BLaER1 (cell line): Measurements from ENCODE around the gene GSK3B.
"Not testable (repeated sequence)": the region's sequence is repeated elsewhere in the genome, so short reads cannot be mapped to it uniquely, and the experiment has no call there.

Source experiments
- H3K27ac ChIP-seq: shearing (Covaris generic); formaldehyde crosslinking; 2 replicates; pipeline ENCODE4 v1.8.1; 2022
- H3K27me3 ChIP-seq: shearing (Covaris generic); formaldehyde crosslinking; 2 replicates; pipeline ENCODE4 v1.8.1; 2022
- H3K36me3 ChIP-seq: shearing (Covaris generic); formaldehyde crosslinking; 2 replicates; pipeline ENCODE4 v1.8.1; 2022
- H3K4me1 ChIP-seq: shearing (Covaris generic); formaldehyde crosslinking; 2 replicates; pipeline ENCODE4 v1.8.1; 2022
- H3K4me2 ChIP-seq: shearing (Covaris generic); formaldehyde crosslinking; 2 replicates; pipeline ENCODE4 v1.8.1; 2022
- H3K4me3 ChIP-seq: shearing (Covaris generic); formaldehyde crosslinking; 2 replicates; pipeline ENCODE4 v1.8.1; 2022
- H3K9ac ChIP-seq: shearing (Covaris generic); formaldehyde crosslinking; 2 replicates; pipeline ENCODE4 v1.8.1; 2022
- H3K9me3 ChIP-seq: shearing (Covaris generic); formaldehyde crosslinking; 2 replicates; pipeline ENCODE4 v1.8.1; 2022
- H4K20me1 ChIP-seq: shearing (Covaris generic); formaldehyde crosslinking; 2 replicates; pipeline ENCODE4 v1.8.1; 2022
- Cebpa-rat ChIP-seq: shearing (Covaris generic); IDR thresholded peaks from 2 replicates; pipeline ENCODE4 v1.8.1; 2022

GSK3B gene

DNA sequence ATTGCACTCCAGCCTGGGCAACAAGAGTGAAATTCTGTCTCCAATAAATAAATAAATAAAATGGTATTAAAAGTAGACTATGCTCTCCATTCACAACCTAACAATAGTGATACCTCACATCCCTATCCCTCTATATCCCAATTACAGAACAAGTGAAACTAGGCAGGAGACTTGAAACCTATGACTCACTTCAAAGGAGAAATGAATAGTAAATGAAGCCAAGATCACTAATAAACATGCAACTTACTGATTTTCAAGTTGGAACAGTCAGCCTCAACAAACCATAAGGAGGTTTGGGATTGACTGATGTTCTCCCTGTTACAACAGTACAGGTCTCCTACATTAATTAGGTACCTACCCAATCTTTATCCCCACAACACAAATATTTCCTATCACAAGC lies 103.4 kb downstream of the GSK3B start:
- H3K4me1 ChIP-seq, result no peaks in the 10 kb centered on the region
- H3K9me3 ChIP-seq, result peaks cover 9% of the 10 kb centered on the region
- H3K36me3 ChIP-seq, result no peaks in the 10 kb centered on the region
- H4K20me1 ChIP-seq, result peaks cover 9% of the 10 kb centered on the region; the same call in 1 of the 2 replicates
- H3K27me3 ChIP-seq, result no peaks in the 10 kb centered on the region
- H3K27ac ChIP-seq, result no peak overlapping the region
- H3K9ac ChIP-seq, result no peak overlapping the region
- H3K4me3 ChIP-seq, result no peak overlapping the region
- H3K4me2 ChIP-seq, result no peak overlapping the region
- no peak for TF ChIP-seq Cebpa-rat

DNA sequence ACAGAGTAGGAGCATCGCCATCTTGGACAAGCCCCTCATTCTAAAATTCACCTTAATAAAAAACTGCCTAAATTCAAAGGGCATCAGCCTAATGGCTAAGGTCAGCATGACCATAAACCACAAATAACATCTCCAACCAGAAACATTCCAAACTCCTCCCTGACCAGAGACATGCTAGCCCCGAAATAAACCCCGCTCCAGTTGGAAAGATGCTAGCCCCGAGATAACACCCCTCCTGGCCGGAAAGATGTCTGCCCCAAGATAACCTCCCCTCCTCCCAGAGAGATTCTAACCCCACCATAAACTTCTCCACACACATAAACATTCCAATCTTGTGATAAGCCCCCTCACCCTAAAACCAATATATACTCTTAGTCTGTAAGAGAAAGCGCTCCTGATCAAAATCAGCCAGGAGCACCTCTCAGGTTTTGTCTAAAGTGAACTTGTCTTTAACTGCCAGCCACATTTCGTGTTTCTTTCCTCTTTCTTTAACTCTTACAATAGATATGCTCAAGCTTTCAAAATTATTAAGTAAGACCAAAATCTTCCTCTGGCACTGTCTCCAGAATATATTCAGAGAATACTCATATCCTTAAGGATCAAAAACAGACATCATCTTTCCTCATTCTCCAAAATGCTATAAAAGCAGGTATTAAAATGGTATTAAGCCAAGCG lies 104.1 kb downstream of the GSK3B start:
- H3K27me3 ChIP-seq, result no peaks in the 10 kb centered on the region
- no peak overlapping the region for H3K9ac ChIP-seq
- H3K36me3 ChIP-seq, result no peaks in the 10 kb centered on the region
- no peaks in the 10 kb centered on the region for H3K4me1 ChIP-seq
- H3K4me3 ChIP-seq, result no peak overlapping the region
- H3K27ac ChIP-seq, result no peak overlapping the region
- no peak for TF ChIP-seq Cebpa-rat
- no peak overlapping the region for H3K4me2 ChIP-seq
- peaks cover 9% of the 10 kb centered on the region; the same call in 1 of the 2 replicates for H4K20me1 ChIP-seq
- peaks cover 16% of the 10 kb centered on the region for H3K9me3 ChIP-seq

DNA sequence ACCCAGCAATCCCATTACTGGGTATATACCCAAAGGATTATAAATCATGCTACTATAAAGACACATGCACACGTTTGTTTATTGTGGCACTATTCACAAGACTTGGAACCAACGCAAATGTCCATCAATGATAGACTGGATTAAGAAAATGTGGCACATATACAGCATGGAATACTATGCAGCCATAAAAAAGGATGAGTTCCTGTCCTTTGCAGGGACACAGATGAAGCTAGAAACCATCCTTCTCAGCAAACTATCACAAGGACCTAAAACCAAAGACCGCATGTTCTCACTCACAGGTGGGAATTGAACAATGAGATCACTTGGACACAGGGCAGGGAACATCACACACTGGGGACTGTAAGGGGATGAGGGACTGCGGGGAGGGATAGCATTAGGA lies 107.4 kb downstream of the GSK3B start:
- H3K36me3 ChIP-seq, H3K27me3 ChIP-seq, H3K4me1 ChIP-seq, H4K20me1 ChIP-seq, H3K4me3 ChIP-seq, H3K4me2 ChIP-seq, H3K9ac ChIP-seq, H3K27ac ChIP-seq: not testable (repeated sequence)
- H3K9me3 ChIP-seq, result peaks cover 27% of the 10 kb centered on the region

DNA sequence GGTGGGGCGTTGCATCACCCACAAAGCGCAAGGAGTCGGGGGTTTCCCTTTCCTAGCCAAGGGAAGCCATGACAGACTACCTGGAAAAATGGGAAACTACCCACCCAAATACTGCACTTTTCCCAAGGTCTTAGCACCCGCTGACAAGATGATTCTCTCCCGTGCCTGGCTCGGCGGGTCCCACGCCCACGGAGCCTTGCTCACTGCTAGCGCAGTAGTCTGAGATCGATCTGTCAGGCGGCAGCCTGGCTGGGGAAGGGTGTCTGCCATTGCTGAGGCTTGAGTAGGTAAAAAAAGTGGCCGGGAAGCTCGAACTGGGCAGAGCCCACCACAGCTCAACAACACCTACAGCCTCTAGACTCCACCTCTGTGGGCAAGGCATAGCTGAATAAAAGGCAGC lies 112.9 kb downstream of the GSK3B start:
- H3K9ac ChIP-seq, result no peak overlapping the region
- no peaks in the 10 kb centered on the region for H4K20me1 ChIP-seq
- H3K4me2 ChIP-seq, result no peak overlapping the region
- peaks cover 26% of the 10 kb centered on the region for H3K9me3 ChIP-seq
- TF ChIP-seq Cebpa-rat, result no peak
- no peak overlapping the region for H3K4me3 ChIP-seq
- no peaks in the 10 kb centered on the region for H3K4me1 ChIP-seq
- peaks cover 9% of the 10 kb centered on the region; the same call in 1 of the 2 replicates for H3K36me3 ChIP-seq
- H3K27ac ChIP-seq, result no peak overlapping the region
- no peaks in the 10 kb centered on the region for H3K27me3 ChIP-seq

DNA sequence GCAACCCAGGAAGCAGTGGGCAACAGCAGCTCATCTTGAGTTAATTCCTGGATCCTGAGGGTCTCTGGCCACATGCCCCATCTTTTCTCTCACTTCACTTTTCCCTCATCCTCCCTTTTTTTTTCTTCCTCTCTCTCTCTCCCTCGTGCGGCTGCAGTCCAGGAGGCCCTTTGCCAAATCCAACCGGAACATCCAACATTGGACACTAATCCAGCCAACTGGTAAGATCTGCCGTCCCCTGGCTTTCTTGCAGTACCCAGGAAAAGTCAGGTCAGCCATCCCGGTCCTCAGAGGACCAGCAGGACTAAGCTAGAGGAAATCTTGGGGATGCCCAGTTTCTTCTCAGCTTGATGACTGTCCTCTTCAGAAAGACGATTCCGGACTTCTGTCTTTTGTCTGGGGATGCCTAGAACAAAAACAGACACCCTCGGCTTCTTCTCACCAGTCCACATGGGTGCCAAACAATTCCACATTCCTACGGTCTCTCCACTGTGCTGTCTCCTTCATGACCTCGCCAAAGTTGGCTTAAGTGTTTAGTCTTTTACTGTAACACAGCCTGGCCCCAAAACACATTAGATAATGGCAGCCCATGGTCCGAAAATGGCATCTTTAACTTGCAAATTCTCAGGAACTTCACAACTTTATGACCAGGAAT lies 115.6 kb downstream of the GSK3B start:
- Histone ChIP-seq H3K4me1 (no peaks in the 10 kb centered on the region), H3K4me2 (no peak overlapping the region), H4K20me1 (no peaks in the 10 kb centered on the region), H3K4me3 (no peak overlapping the region), H3K9me3 (peaks cover 11% of the 10 kb centered on the region; the same call in 1 of the 2 replicates), H3K27me3 (no peaks in the 10 kb centered on the region), H3K36me3 (peaks cover 9% of the 10 kb centered on the region; the same call in 1 of the 2 replicates), H3K9ac (no peak overlapping the region), H3K27ac (no peak overlapping the region)
- no peak for TF ChIP-seq Cebpa-rat

DNA sequence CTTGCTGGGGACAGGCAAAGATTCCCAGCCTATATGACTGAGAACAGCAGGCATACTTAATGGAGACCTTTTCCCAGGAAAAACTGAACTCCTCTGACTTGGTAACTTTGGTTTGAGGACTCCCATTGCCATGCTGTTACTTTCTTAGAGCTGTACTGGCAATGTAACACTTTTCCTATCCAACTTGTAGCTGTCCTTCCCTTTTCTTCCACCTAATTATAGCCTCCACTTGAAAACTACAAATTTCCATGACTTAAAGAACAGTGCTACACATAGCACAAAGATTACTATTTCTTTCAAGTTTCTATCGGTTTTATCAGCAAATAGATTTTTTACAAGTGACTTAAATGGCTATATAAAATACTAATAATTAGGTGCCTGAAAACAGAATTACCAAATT lies 116.9 kb downstream of the GSK3B start:
- peaks cover 9% of the 10 kb centered on the region; the same call in 1 of the 2 replicates for H3K36me3 ChIP-seq
- no peak for TF ChIP-seq Cebpa-rat
- no peak overlapping the region for H3K4me2 ChIP-seq
- no peak overlapping the region for H3K27ac ChIP-seq
- H4K20me1 ChIP-seq, result no peaks in the 10 kb centered on the region
- H3K9ac ChIP-seq, result no peak overlapping the region
- peaks cover 13% of the 10 kb centered on the region; the same call in 1 of the 2 replicates for H3K9me3 ChIP-seq
- H3K4me3 ChIP-seq, result no peak overlapping the region
- no peaks in the 10 kb centered on the region for H3K4me1 ChIP-seq
- no peaks in the 10 kb centered on the region for H3K27me3 ChIP-seq

DNA sequence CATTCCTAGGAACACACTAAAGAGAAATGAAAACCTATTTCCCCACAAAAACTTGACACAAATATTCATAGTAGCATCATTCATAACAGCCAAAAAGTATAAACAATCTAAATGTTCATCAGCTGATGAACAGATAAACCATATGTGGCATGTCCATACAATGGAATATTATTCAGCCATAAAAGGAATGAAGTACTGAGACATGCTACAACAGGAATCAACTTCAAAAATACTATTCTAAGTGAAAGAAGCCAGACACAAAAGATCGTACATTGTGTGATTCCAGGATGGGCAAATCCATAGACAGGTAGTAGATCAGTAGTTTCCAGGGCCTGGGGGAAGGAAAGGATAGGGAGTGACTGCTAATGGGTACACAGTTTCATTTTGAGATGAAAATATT lies 118.0 kb downstream of the GSK3B start:
- Histone ChIP-seq H4K20me1 (no peaks in the 10 kb centered on the region), H3K27ac (no peak overlapping the region)

DNA sequence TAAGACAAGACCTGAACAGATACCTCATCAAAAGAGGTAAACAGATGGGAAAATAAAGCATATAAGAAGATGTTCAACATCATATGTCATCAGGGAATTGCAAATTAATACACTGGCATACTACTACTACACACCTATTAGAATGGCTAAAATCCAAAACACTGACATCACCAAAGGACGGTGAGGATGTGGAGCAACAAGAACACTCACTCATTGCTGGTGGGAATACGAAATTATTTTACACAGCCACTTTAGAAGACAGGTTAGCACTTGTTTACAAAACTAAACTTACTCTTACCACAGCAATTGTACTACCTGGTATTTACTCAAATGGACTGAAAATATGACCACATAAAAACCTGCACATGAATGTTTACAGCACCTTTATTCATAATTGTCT lies 119.6 kb downstream of the GSK3B start:
- no peaks in the 10 kb centered on the region for H3K36me3 ChIP-seq
- H3K4me1 ChIP-seq, result no peaks in the 10 kb centered on the region
- H3K27ac ChIP-seq, result no peak overlapping the region
- H3K9ac ChIP-seq, result no peak overlapping the region
- H3K9me3 ChIP-seq, result 0 out of 2 replicates have a peak, but pooled peaks cover 3% of the 10 kb centered on the region
- H4K20me1 ChIP-seq, result no peaks in the 10 kb centered on the region
- no peak overlapping the region for H3K4me3 ChIP-seq
- H3K4me2 ChIP-seq, result no peak overlapping the region
- TF ChIP-seq Cebpa-rat, result no peak
- H3K27me3 ChIP-seq, result no peaks in the 10 kb centered on the region

More for the DNA sequence above, 118.0 kb downstream of the GSK3B start:
- TF ChIP-seq Cebpa-rat, result no peak
- Histone ChIP-seq H3K4me3 (no peak overlapping the region), H3K9me3 (peaks cover 4% of the 10 kb centered on the region; the same call in 1 of the 2 replicates), H3K36me3 (no peaks in the 10 kb centered on the region), H3K27me3 (no peaks in the 10 kb centered on the region), H3K4me2 (no peak overlapping the region), H3K4me1 (no peaks in the 10 kb centered on the region), H3K9ac (no peak overlapping the region)

DNA sequence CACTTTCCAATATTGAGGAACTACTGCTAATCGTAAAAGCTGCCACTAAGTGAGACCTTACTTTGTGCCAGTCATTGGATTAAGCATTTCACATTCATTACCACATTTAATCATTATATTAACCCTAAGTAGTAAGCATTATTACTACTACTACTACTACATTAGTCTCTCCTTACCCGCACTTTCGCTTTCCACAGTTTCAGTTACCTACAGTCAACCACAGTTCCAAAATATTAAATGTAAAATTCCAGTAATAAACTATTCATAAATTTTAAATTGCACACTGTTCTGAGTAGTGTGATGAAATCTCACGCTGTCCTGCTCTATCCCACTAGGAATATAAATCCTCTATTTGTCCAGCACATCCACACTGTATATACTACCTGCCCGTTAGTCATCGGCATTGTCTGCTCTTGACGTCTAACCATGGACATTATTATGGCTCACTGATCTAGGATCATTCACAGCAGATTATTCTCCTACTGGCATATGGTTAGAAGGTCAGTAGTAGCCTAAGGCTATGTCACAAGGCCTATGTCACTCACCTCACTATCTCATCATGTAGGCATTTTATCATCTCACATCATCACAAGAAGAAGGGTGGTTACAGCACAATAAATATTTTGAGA lies 121.1 kb downstream of the GSK3B start:
- H3K4me3 ChIP-seq, result no peak overlapping the region
- H3K4me2 ChIP-seq, result no peak overlapping the region
- H3K36me3 ChIP-seq, result no peaks in the 10 kb centered on the region
- H3K9ac ChIP-seq, result no peak overlapping the region
- no peak overlapping the region for H3K27ac ChIP-seq
- H3K9me3 ChIP-seq, result 0 out of 2 replicates have a peak, but pooled peaks cover 3% of the 10 kb centered on the region
- no peak for TF ChIP-seq Cebpa-rat
- no peaks in the 10 kb centered on the region for H3K27me3 ChIP-seq
- H3K4me1 ChIP-seq, result no peaks in the 10 kb centered on the region
- H4K20me1 ChIP-seq, result no peaks in the 10 kb centered on the region

DNA sequence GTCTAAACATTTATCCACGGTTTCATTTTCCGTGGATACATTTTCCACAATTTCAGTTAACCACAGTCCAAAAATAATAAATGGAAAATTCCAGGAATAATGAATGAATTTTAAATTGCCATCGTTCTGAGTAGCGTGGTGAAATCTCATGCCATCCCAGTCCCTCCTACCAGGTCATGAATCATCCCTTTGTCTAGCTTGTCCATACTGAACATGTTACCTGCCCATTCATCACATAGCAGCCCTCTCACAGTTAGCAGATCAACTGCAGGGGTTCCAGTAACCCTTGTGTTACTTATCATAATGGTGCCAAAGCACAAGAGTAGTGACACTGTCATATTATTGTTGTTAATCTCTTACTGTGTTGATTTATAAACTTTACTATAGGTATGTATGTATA lies 124.5 kb downstream of the GSK3B start:
- no peaks in the 10 kb centered on the region for H3K36me3 ChIP-seq
- H3K4me1 ChIP-seq, result no peaks in the 10 kb centered on the region
- no peak overlapping the region for H3K9ac ChIP-seq
- no peak overlapping the region for H3K27ac ChIP-seq
- H4K20me1 ChIP-seq, result no peaks in the 10 kb centered on the region
- H3K9me3 ChIP-seq, result 0 out of 2 replicates have a peak, but pooled peaks cover 3% of the 10 kb centered on the region
- H3K27me3 ChIP-seq, result no peaks in the 10 kb centered on the region
- TF ChIP-seq Cebpa-rat, result no peak
- no peak overlapping the region for H3K4me2 ChIP-seq
- no peak overlapping the region for H3K4me3 ChIP-seq
